Liver (tissue), 9 donors: ENCODE results near the gene TNFSF8. TPM values are rescaled to one million over a fixed set of nuclear protein-coding genes. Genes with fewer than 3 reads are reported as not detected.

Source experiments
- DNase-seq: peaks from one replicate; pipeline ENCODE4 v3.0.0-alpha.2; 2017; ENCODE audit warnings: low spot score
- H3K27ac ChIP-seq, 2 donors: one replicate each; pipeline ENCODE4 v1.7.0; 2013; ENCODE audit warnings: inconsistent platforms in 2 of 2, low read length in 2 of 2, control low read depth in 1 of 2, low read depth in 1 of 2, mild to moderate bottlenecking in 1 of 2
- H3K27me3 ChIP-seq, 4 donors: one replicate each; pipeline versions ENCODE4 v1.6.1 to v1.7.0; 2013; ENCODE audit warnings: low read length in 3 of 4, inconsistent platforms in 1 of 4, mild to moderate bottlenecking in 1 of 4, moderate library complexity in 1 of 4; ENCODE audit not compliant: control insufficient read depth in 4 of 4, insufficient read depth in 4 of 4
- H3K36me3 ChIP-seq, 4 donors: one replicate each; pipeline versions ENCODE4 v1.6.1 to v1.7.0; 2013; ENCODE audit warnings: low read length in 3 of 4, mild to moderate bottlenecking in 3 of 4, low read depth in 1 of 4, moderate library complexity in 1 of 4; ENCODE audit not compliant: control insufficient read depth in 4 of 4, insufficient read depth in 3 of 4
- H3K4me1 ChIP-seq, 4 donors: one replicate each; pipeline versions ENCODE4 v1.6.1 to v1.7.0; 2013; ENCODE audit warnings: low read length in 3 of 4, mild to moderate bottlenecking in 3 of 4, moderate library complexity in 1 of 4; ENCODE audit not compliant: control insufficient read depth in 4 of 4, insufficient read depth in 4 of 4
- H3K4me3 ChIP-seq, 3 donors: one replicate each; pipeline versions ENCODE4 v1.6.1 to v1.7.0; 2013; ENCODE audit warnings: low read length in 3 of 3, control low read depth in 1 of 3, low read depth in 1 of 3, mild to moderate bottlenecking in 1 of 3
- H3K9ac ChIP-seq, 2 donors: one replicate each; pipeline ENCODE4 v1.7.0; 2013; ENCODE audit warnings: low read length in 2 of 2, mild to moderate bottlenecking in 2 of 2, moderate library complexity in 2 of 2, control low read depth in 1 of 2, low read depth in 1 of 2
- H3K9me3 ChIP-seq, 4 donors: one replicate each; pipeline versions ENCODE4 v1.6.1 to v1.7.0; 2013; ENCODE audit warnings: low read length in 3 of 4; ENCODE audit not compliant: control insufficient read depth in 4 of 4
- EGR1 ChIP-seq, 2 donors: IDR thresholded peaks; 2 replicates each; pipeline ENCODE4 v1.6.1; 2016 to 2018; ENCODE audit warnings: antibody characterized with exemption in 2 of 2, low read depth in 2 of 2
- GABPA ChIP-seq, 2 donors: IDR thresholded peaks in 1 of 2; conservative IDR thresholded peaks in 1 of 2; 2 replicates each; pipeline ENCODE4 v1.6.1; 2016; ENCODE audit warnings: antibody characterized with exemption in 2 of 2, mild to moderate bottlenecking in 1 of 2, moderate library complexity in 1 of 2
- HNF4A ChIP-seq, 2 donors: conservative IDR thresholded peaks; 2 replicates each; pipeline ENCODE4 v1.6.1; 2016; ENCODE audit warnings: antibody characterized with exemption in 2 of 2, mild to moderate bottlenecking in 2 of 2
- HNF4G ChIP-seq: IDR thresholded peaks from 2 replicates; pipeline ENCODE4 v1.6.1; 2016; ENCODE audit warnings: antibody characterized with exemption
- RAD21 ChIP-seq, 2 donors: IDR thresholded peaks; 2 replicates each; pipeline ENCODE4 v1.6.1; 2016; ENCODE audit warnings: antibody characterized with exemption in 2 of 2, mild to moderate bottlenecking in 2 of 2
- RXRA ChIP-seq, 2 donors: IDR thresholded peaks; 2 replicates each; pipeline ENCODE4 v1.6.1; 2017 to 2018; ENCODE audit warnings: antibody characterized with exemption in 2 of 2, mild to moderate bottlenecking in 1 of 2
- SP1 ChIP-seq: IDR thresholded peaks from 2 replicates; pipeline ENCODE4 v1.6.1; 2018; ENCODE audit warnings: antibody characterized with exemption, mild to moderate bottlenecking
- TAF1 ChIP-seq: conservative IDR thresholded peaks from 2 replicates; pipeline ENCODE4 v1.6.1; 2016; ENCODE audit warnings: antibody characterized with exemption, mild to moderate bottlenecking
- WGBS: extraction: QIAGEN DNeasy Blood & Tissue Kit; methylation state at CpG from one replicate; pipeline ENCODE4 v1.1.7; 2013; 5-methylcytosine and 5-hydroxymethylcytosine counted together
- polyA plus RNA-seq, 2 donors: library from polyadenylated mRNA; stranded (reverse) in 1 of 2; unstranded in 1 of 2; fragments of 200-250 nt in 1 of 2; fragments of >200 nt in 1 of 2; fragmentation: Nextera tagmentation in 1 of 2; extraction: Ambion mirVana in 1 of 2; gene quantifications; one replicate each; pipeline versions ENCODE4 v1.2.1 to v1.2.3, GENCODE V29; 2013 to 2015
- total RNA-seq, 2 donors: library from RNA; depleted of rRNA; stranded (reverse); fragments of >200 nt; gene quantifications; one replicate each; pipeline ENCODE4 v1.2.3, GENCODE V29; 2014
- TF ChIP-seq, protein P1 (sequence below): fragments of 150-350 bp; IDR thresholded peaks from 2 replicates; pipeline ENCODE4 v1.5.1; 2017; ENCODE audit warnings: improper control_type of control experiment, low read depth, low read length; ENCODE audit not compliant: missing input control
- TF ChIP-seq, protein P2 (sequence below): IDR thresholded peaks from 2 replicates; pipeline ENCODE4 v1.6.1; 2016; ENCODE audit warnings: antibody characterized with exemption
- TF ChIP-seq, protein P3 (sequence below): IDR thresholded peaks from 2 replicates; pipeline ENCODE4 v1.6.1; 2016; ENCODE audit warnings: antibody characterized with exemption, mild to moderate bottlenecking
- donor health status: healthy.
- donor health status: healthy.
- donor health status: healthy.
- donor health status: healthy.
- donor health status: healthy.

TNFSF8 gene
- total and polyA plus RNA-seq, 4 donors = 0.28 to 1.4 (median 0.51) TPM

GRCh38 chr9:114953959-114954358 lies 23.6 kb upstream of the TNFSF8 start:
- Histone ChIP-seq H3K9ac (no peak overlapping the region), H3K27me3 (no peaks in the 10 kb centered on the region), H3K4me3 (no peak overlapping the region), H3K9me3 (no peaks in the 10 kb centered on the region), H3K36me3 (no peaks in the 10 kb centered on the region), H3K4me1 (peaks cover 0 to 8% (median 7%) of the 10 kb centered on the region in 4 donors), H3K27ac (no peak overlapping the region)
- 65% methylated on average over 7 of the region's 7 CpGs for WGBS
- no peak for TF ChIP-seq RXRA (IDR thresholded peaks at IDR 0.05)
- TF ChIP-seq EGR1 (IDR thresholded peaks at IDR 0.05; ENCODE audit: low read depth in 2 of 2) = no peak
- no peak for TF ChIP-seq HNF4A (conservative IDR thresholded peaks at IDR 0.05)
- TF ChIP-seq GABPA (IDR thresholded peaks at IDR 0.05 in 1 of 2, conservative IDR thresholded peaks at IDR 0.05 in 1 of 2) = no peak
- no peak for DNase-seq

- WGBS = 73% methylated on average over 2 of the region's 2 CpGs
- DNase-seq = no peak
- peaks cover 0 to 8% (median 7%) of the 10 kb centered on the region in 4 donors for H3K4me1 ChIP-seq
- TF ChIP-seq, protein P1, sequence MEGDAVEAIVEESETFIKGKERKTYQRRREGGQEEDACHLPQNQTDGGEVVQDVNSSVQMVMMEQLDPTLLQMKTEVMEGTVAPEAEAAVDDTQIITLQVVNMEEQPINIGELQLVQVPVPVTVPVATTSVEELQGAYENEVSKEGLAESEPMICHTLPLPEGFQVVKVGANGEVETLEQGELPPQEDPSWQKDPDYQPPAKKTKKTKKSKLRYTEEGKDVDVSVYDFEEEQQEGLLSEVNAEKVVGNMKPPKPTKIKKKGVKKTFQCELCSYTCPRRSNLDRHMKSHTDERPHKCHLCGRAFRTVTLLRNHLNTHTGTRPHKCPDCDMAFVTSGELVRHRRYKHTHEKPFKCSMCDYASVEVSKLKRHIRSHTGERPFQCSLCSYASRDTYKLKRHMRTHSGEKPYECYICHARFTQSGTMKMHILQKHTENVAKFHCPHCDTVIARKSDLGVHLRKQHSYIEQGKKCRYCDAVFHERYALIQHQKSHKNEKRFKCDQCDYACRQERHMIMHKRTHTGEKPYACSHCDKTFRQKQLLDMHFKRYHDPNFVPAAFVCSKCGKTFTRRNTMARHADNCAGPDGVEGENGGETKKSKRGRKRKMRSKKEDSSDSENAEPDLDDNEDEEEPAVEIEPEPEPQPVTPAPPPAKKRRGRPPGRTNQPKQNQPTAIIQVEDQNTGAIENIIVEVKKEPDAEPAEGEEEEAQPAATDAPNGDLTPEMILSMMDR = no peak
- TF ChIP-seq, protein P2, sequence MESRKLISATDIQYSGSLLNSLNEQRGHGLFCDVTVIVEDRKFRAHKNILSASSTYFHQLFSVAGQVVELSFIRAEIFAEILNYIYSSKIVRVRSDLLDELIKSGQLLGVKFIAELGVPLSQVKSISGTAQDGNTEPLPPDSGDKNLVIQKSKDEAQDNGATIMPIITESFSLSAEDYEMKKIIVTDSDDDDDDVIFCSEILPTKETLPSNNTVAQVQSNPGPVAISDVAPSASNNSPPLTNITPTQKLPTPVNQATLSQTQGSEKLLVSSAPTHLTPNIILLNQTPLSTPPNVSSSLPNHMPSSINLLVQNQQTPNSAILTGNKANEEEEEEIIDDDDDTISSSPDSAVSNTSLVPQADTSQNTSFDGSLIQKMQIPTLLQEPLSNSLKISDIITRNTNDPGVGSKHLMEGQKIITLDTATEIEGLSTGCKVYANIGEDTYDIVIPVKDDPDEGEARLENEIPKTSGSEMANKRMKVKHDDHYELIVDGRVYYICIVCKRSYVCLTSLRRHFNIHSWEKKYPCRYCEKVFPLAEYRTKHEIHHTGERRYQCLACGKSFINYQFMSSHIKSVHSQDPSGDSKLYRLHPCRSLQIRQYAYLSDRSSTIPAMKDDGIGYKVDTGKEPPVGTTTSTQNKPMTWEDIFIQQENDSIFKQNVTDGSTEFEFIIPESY = no peak
- TF ChIP-seq TAF1 = no peak
- TF ChIP-seq RAD21 (IDR thresholded peaks at IDR 0.05) = no peak
- no peak for TF ChIP-seq HNF4G
- no peak for TF ChIP-seq HNF4A (conservative IDR thresholded peaks at IDR 0.05)
- TF ChIP-seq, protein P3, sequence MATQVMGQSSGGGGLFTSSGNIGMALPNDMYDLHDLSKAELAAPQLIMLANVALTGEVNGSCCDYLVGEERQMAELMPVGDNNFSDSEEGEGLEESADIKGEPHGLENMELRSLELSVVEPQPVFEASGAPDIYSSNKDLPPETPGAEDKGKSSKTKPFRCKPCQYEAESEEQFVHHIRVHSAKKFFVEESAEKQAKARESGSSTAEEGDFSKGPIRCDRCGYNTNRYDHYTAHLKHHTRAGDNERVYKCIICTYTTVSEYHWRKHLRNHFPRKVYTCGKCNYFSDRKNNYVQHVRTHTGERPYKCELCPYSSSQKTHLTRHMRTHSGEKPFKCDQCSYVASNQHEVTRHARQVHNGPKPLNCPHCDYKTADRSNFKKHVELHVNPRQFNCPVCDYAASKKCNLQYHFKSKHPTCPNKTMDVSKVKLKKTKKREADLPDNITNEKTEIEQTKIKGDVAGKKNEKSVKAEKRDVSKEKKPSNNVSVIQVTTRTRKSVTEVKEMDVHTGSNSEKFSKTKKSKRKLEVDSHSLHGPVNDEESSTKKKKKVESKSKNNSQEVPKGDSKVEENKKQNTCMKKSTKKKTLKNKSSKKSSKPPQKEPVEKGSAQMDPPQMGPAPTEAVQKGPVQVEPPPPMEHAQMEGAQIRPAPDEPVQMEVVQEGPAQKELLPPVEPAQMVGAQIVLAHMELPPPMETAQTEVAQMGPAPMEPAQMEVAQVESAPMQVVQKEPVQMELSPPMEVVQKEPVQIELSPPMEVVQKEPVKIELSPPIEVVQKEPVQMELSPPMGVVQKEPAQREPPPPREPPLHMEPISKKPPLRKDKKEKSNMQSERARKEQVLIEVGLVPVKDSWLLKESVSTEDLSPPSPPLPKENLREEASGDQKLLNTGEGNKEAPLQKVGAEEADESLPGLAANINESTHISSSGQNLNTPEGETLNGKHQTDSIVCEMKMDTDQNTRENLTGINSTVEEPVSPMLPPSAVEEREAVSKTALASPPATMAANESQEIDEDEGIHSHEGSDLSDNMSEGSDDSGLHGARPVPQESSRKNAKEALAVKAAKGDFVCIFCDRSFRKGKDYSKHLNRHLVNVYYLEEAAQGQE = no peak
- no peaks in the 10 kb centered on the region for H3K27me3 ChIP-seq
- H3K27ac ChIP-seq = no peak overlapping the region
- no peak overlapping the region for H3K4me3 ChIP-seq
- H3K36me3 ChIP-seq = no peaks in the 10 kb centered on the region
- H3K9ac ChIP-seq = no peak overlapping the region
- no peaks in the 10 kb centered on the region for H3K9me3 ChIP-seq
These were observed 22.7 kb upstream of the TNFSF8 start for GRCh38 chr9:114953046-114953445.

DNA sequence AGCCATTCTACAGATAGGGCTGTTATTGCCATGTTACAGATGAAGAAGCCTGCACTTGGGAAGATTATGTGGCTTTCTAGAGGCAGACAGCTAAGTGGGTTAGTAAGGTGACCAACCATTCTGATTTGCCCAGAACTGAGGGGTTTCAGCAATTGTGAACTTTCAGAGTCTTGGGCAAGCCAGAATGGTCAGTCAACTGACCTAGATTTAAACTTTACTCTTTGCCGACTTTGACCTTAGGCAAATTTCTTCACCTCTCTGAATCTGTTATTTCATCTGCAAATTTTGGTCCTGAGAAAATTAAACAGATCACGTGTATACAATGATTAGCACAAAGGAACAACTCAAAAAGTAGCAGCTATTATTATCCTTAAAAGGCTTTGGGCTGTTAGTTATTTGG lies 20.4 kb upstream of the TNFSF8 start:
- no peak overlapping the region for H3K4me3 ChIP-seq
- H3K9ac ChIP-seq = no peak overlapping the region
- peaks cover 0 to 8% (median 7%) of the 10 kb centered on the region in 4 donors for H3K4me1 ChIP-seq
- no peak for DNase-seq
- no peaks in the 10 kb centered on the region for H3K36me3 ChIP-seq
- H3K27ac ChIP-seq = no peak overlapping the region
- no peaks in the 10 kb centered on the region for H3K9me3 ChIP-seq
- WGBS = 42% methylated on average over 2 of the region's 2 CpGs
- H3K27me3 ChIP-seq = no peaks in the 10 kb centered on the region
- TF ChIP-seq HNF4A (conservative IDR thresholded peaks at IDR 0.05) (peak; percentile 84 to 90), SP1 (peak; percentile 52), EGR1 (IDR thresholded peaks at IDR 0.05; ENCODE audit: low read depth in 2 of 2) (no peak), RXRA (IDR thresholded peaks at IDR 0.05) (peak; percentile 72 to 78), HNF4G (peak; percentile 55)
